Measurements from ENCODE around the gene CHMP1B.

DNA sequence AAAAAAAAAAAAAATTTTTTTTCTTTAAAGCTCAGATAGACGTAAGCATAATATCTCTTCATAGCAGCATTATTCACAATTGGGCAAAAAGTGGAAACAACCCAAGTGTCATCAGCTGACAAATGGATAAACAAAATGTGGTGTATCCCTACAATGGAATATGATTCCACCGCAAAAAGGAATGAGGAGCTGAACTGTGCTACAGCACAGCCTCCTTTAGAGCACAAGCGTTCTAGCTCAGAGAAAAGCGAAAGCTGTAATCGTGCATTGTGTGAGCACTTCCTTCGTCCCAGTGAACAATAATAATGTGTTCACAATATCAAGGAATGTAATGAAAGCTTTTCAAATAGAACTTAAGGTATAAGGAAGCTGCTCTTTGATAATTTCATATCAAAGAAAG lies 11.7 kb upstream of the CHMP1B start:
- TF ChIP-seq, protein P1, sequence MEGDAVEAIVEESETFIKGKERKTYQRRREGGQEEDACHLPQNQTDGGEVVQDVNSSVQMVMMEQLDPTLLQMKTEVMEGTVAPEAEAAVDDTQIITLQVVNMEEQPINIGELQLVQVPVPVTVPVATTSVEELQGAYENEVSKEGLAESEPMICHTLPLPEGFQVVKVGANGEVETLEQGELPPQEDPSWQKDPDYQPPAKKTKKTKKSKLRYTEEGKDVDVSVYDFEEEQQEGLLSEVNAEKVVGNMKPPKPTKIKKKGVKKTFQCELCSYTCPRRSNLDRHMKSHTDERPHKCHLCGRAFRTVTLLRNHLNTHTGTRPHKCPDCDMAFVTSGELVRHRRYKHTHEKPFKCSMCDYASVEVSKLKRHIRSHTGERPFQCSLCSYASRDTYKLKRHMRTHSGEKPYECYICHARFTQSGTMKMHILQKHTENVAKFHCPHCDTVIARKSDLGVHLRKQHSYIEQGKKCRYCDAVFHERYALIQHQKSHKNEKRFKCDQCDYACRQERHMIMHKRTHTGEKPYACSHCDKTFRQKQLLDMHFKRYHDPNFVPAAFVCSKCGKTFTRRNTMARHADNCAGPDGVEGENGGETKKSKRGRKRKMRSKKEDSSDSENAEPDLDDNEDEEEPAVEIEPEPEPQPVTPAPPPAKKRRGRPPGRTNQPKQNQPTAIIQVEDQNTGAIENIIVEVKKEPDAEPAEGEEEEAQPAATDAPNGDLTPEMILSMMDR (IDR thresholded peaks at IDR 0.05) = no peak
- TF ChIP-seq POLR2A (IDR thresholded peaks at IDR 0.05) = no peak
